Myocyte (in vitro differentiated cells): Measurements from ENCODE around the gene TOPORS. TPM values are rescaled to one million over a fixed set of nuclear protein-coding genes. Genes with fewer than 3 reads are reported as not detected.

Source experiments
- DNase-seq: peaks from one replicate; pipeline ENCODE4 v3.0.0-alpha.2; 2012; ENCODE audit warnings: low read depth
- total RNA-seq: library from RNA; depleted of rRNA; stranded (reverse); fragments of >200 nt; gene quantifications from 2 replicates; pipeline ENCODE4 v1.2.3, GENCODE V29; 2014

TOPORS gene
- total RNA-seq, 1 donor from 2014 or later = 23.4 TPM

- DNase-seq = no peak
Observed at GRCh38 chr9:32508728-32509127, 43.7 kb downstream of the TOPORS start.

- DNase-seq = no peak
Observed at GRCh38 chr9:32503008-32503407, 49.4 kb downstream of the TOPORS start.

- DNase-seq = peak; percentile 59
Observed at GRCh38 chr9:32502464-32502863, 49.9 kb downstream of the TOPORS start.

GRCh38 chr9:32501868-32502267 is 50.5 kb downstream of the TOPORS start:
- no peak for DNase-seq

DNA sequence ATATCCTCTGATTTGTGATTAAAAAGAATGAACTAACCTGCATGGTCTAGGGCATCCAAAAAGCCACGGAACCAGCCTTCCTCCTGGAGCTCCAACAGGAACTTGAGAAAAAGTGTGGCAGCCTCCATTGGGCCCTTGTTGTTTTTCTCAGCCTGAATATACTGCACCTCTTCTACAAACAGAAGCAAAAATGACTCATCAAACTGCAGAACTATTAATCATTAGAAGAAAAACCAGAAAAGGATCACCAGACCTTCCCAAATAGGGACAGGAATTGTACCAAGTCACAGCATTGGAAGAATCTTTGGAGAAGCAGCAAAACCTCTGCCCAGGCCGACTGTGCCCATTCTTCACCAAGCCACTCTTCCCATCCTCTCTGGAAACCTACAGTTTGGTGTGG is 51.6 kb downstream of the TOPORS start:
- peak; percentile 37 for DNase-seq

DNA sequence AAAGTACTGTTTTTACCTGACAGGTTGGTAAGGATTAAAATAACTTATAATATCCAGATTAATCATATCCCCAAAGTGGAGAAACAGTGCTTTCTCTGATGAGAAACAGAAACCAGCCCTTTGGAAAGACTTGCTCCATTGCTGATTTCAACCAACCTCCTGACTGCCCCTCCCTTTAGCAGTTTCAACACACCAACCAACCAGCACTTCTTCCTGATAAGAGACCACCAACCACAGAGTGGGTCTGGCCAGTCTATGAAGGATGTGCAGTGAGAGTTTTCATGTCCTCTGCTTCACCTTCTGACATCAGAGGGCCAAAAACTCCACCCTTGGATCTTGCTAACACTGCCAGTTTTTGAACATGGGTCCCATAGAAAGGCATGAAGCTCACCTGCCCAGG is 54.5 kb downstream of the TOPORS start:
- no peak for DNase-seq

- no peak for DNase-seq
Observed at GRCh38 chr9:32490601-32491000, 61.8 kb downstream of the TOPORS start.

Other genes starting within 250 kb of the TOPORS start
- 58.2 and 64.3 TPM in 2 replicates for gene ACO1, start 167.9 kb downstream of the TOPORS start, total RNA-seq
- gene RIGI, start 26.4 kb downstream of the TOPORS start, total RNA-seq = 17.3 and 18.0 TPM in 2 replicates
- 6.2 and 6.5 TPM in 2 replicates for gene SMIM27, start 259 bp downstream of the TOPORS start, total RNA-seq
- 76.1 and 78.4 TPM in 2 replicates for gene NDUFB6, start 20.6 kb upstream of the TOPORS start, total RNA-seq
- 0.03 and 0.05 TPM in 2 replicates for gene TAF1L, start 83.1 kb upstream of the TOPORS start, total RNA-seq
- not detected in 2 replicates for gene TMEM215, start 231.0 kb upstream of the TOPORS start, total RNA-seq